Subcutaneous adipose tissue (tissue), 4 donors: ENCODE data around the gene SEPTIN14. TPM values are rescaled to one million over a fixed set of nuclear protein-coding genes. Genes with fewer than 3 reads are reported as not detected.

Source experiments
- small RNA-seq: library from RNA; depleted of rRNA; stranded (forward); fragments of <200 nt; gene quantifications from one replicate; pipeline ENCODE3, GENCODE V24; 2016
- total RNA-seq, 4 donors: library from RNA; depleted of rRNA; stranded (reverse); fragments of >200 nt; gene quantifications; one replicate each; pipeline ENCODE4 v1.1.0, GENCODE V29; 2016
- TF ChIP-seq, protein P1 (sequence below): fragments of 450-650 bp; IDR thresholded peaks from one replicate; pipeline ENCODE4 v1.5.1; 2016; ENCODE audit warnings: low read depth, mild to moderate bottlenecking, control low read depth, antibody characterized with exemption, moderate library complexity

The SEPTIN14 gene
- total RNA-seq, 4 donors from 2014 or later: not detected

DNA sequence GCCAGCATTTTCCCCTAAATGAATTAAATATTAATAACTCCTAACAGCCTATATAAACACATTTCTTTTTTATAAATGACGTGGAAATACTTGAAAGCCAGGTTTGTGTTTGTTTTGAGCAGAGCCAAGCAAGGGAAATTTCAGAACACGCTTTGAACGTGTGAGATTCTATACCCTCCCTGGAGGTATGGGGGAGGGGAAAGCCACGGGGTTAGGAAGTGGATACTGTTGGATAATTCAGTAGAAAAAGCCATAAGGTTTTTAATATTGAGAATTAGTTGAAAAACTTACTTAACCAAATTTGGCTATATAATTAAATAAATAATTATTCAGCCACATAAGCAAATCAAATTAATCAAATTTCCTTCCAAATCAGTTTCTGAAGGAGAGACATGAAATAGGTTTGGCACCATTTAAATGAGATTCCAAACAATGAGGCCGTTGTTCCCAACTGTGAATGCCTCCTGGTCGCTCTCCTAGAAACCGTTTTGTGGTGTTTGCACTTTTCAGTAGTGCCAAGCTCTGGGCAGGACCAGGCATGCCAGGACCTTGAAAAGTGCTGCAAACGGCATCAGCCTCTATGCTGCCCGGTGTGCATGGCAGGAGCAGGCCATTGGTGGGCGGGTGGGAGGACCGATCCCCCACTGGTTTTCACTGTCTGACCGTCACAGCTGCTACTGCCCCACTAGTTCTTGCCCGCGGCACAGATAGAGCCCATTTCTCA, 88.1 kb downstream of the SEPTIN14 start:
- TF ChIP-seq, protein P1, sequence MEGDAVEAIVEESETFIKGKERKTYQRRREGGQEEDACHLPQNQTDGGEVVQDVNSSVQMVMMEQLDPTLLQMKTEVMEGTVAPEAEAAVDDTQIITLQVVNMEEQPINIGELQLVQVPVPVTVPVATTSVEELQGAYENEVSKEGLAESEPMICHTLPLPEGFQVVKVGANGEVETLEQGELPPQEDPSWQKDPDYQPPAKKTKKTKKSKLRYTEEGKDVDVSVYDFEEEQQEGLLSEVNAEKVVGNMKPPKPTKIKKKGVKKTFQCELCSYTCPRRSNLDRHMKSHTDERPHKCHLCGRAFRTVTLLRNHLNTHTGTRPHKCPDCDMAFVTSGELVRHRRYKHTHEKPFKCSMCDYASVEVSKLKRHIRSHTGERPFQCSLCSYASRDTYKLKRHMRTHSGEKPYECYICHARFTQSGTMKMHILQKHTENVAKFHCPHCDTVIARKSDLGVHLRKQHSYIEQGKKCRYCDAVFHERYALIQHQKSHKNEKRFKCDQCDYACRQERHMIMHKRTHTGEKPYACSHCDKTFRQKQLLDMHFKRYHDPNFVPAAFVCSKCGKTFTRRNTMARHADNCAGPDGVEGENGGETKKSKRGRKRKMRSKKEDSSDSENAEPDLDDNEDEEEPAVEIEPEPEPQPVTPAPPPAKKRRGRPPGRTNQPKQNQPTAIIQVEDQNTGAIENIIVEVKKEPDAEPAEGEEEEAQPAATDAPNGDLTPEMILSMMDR: no peak

DNA sequence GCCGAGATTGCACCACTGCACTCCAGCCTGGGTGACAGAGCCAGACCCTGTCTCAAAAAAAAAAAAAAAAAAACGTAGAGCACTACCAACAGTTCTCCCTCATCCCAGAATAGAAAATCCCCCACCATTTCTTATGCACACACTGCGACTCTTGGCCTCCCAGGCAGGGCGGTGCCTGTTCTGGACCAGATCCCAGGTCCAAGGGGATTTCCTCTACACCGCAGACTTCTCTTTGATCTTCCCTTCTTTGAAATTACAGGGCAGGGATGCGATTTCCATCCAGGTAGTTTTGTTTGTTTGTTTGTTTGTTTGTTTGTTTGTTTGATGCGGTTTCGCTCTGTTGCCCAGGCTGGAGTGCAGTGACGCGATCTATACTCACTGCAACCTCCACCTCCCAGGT, 91.8 kb downstream of the SEPTIN14 start:
- TF ChIP-seq, protein P1: no peak

Small RNA genes lying within 50 kb of the gene (small RNA-seq; reads per million reads assigned to genes)
- gene AC092647.1 (not detected), gene AC092647.2 (not detected), gene RNU6-1126P (not detected)

Other genes starting within 250 kb of the SEPTIN14 start
- gene ZNF713, start 24.7 kb upstream of the SEPTIN14 start, total RNA-seq: 1 to 10 TPM; 1.3 to 3.8 (median 3.2) TPM
- gene MRPS17, start 89.1 kb upstream of the SEPTIN14 start, total RNA-seq: 10 to 100 TPM in 1 of 4 donors, 1 to 10 TPM in 3; 5.1 to 10.1 (median 6.0) TPM
- 10 to 100 TPM; 56.9 to 79.9 (median 69.8) TPM for gene NIPSNAP2, start 101.8 kb upstream of the SEPTIN14 start, total RNA-seq
- gene PSPH, start 188.7 kb upstream of the SEPTIN14 start, total RNA-seq: 10 to 100 TPM; 11.2 to 23.0 (median 13.2) TPM
- gene CCT6A, start 189.0 kb upstream of the SEPTIN14 start, total RNA-seq: 100 to 1,000 TPM in 1 of 4 donors, 10 to 100 TPM in 3; 75.1 to 133 (median 89.5) TPM
- gene SUMF2, start 201.5 kb upstream of the SEPTIN14 start, total RNA-seq: 100 to 1,000 TPM in 3 of 4 donors, 10 to 100 TPM in 1; 79.1 to 169 (median 118) TPM
- gene PHKG1, start 230.2 kb upstream of the SEPTIN14 start, total RNA-seq: 1 to 10 TPM in 3 of 4 donors, not detected in 1; 1.1 to 4.2 (median 3.9) TPM
- gene CHCHD2, start 243.7 kb upstream of the SEPTIN14 start, total RNA-seq: 100 to 1,000 TPM; 252 to 344 (median 293) TPM